Measurements from ENCODE around the gene PSMC3IP. TPM values are rescaled to one million over a fixed set of nuclear protein-coding genes. Genes with fewer than 3 reads are reported as not detected.
A peak's percentile ranks its signal among the peaks of the same experiment; 100 is the strongest.
"Not testable (repeated sequence)": the region's sequence is repeated elsewhere in the genome, so short reads cannot be mapped to it uniquely, and the experiment has no call there.

The PSMC3IP gene
- polyA plus RNA-seq, 3 donors = 16.3 to 21.5 (median 19.0) TPM

DNA sequence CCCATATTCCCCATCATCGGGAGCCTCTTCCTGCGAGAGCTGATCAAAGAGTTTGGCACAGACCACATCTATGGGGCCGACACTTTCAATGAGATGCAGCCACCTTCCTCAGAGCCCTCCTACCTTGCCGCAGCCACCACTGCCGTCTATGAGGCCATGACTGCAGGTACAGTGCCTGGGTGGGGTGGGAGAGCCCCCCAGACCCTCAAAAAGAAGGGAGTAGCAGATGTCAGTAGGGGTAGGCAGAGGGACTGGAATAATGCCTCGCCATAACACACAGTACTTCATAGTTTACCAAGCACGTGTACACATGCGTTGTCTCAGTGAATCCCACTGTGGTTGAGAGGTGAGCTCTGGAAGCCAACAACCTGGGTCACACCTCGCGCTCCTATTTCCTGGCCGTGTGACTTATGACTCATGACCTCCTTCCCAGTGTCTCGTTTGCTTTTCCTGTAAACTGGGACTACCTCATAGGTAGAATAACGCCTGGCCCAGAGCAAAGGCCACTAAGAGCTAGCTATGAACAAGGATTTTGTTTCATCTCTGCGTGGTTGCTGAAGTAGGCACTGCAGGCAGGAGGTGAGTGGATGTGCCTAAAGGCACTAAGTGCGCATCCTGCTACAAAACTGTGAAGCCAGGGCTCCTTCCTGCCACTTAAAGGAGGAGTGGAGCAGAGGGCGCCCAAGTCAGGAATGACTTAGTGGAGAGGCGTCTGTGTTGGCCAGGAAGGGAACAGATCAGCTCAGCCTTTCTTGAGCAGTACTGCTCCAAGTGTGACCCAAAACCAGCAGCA, 36.3 kb downstream of the PSMC3IP start:
- DNase-seq (ENCODE audit: low read depth in 3 of 3, low spot score in 2 of 3) = no peak

DNA sequence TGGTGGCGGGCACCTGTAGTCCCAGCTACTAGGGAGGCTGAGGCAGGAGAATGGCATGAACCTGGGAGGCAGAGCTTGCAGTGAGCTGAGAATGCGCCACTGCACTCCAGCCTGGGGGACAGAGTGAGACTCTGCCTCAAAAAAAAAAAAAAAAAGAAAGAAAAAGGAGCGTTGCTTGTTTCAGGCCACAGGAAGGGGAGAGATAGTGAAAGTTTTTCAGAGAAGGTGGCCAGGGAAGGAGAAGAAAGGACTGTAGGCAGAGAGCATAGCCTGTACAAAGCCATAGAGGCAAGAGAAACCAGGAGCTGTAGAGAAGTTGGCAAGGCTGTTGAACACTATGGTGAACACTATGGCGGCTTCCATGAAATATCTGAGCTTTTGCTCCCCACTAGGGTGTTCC, 37.0 kb downstream of the PSMC3IP start:
- DNase-seq (ENCODE audit: low read depth in 3 of 3, low spot score in 2 of 3) = not testable (repeated sequence)

DNA sequence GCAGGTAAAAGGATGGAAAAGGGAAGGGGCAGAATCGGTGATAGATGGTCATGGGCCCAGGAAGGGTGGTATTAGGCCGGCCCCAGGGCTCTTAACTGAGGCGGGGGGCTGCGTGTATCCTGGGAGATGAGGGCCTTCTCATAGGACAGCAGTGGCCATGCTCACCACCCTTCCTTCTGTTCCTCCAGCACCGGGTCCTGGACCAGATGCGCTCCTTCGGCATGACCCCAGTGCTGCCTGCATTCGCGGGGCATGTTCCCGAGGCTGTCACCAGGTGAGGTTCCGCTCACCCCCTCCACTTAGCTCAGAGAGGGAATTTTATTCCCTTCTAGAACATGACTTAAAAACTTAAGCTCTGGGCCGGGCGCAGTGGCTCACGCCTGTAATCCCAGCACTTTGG, 39.0 kb downstream of the PSMC3IP start:
- no peak for DNase-seq (ENCODE audit: low read depth in 3 of 3, low spot score in 2 of 3)

DNA sequence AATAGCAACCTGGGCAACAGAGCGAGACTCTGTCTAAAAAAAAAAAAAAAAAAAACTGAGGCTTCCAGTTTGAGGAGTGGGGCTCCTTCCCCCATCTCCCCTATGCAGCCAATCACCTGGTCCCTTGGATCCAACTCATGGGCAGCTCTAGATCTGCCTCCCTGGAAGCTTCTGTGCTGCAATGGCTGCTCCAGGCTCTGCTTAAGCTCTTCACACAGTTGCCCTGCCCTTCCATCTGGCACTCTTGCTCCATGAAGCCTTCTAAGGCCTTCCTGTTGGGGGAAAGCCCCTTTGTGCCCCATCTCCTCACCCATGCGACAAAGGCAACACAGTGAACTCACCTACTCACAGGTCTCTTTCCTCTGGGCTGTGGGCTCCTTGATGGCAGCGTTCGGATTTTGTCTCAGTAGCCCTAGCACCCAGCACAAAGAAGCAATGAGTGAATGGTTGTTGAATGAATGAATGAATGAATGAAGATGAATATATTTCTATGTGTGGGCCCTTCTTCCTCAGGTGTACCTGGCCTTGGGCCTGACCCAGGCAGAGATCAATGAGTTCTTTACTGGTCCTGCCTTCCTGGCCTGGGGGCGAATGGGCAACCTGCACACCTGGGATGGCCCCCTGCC, 39.6 kb downstream of the PSMC3IP start:
- no peak for DNase-seq (ENCODE audit: low read depth in 3 of 3, low spot score in 2 of 3)

DNA sequence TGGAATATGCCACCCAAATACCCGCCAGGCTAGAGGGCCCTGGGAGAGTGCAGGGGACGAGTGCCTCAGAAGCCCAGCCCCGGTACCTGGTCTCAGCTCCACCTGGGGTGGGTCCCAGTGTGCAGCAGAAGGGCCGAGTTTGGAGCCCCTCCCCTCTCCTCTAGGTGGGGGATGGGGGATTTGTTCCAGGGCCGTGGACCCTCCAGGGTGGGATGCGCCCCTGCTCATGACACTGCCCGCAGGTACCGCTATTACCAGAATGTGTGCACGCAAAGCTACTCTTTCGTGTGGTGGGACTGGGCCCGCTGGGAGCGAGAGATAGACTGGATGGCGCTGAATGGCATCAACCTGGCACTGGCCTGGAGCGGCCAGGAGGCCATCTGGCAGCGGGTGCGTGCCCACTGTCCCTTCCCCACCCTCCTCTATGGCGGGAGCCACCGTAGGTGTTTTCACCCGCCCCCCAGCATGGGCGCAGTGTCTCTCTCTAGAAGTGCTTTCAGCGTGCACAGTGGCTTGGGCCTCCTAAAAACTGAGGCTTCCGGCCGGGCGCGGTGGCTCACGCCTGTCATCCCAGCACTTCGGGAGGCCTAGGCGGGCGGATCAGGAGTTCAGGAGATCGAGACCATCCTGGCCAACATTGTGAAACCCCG, 40.2 kb downstream of the PSMC3IP start:
- DNase-seq (ENCODE audit: low read depth in 3 of 3, low spot score in 2 of 3) = no peak

DNA sequence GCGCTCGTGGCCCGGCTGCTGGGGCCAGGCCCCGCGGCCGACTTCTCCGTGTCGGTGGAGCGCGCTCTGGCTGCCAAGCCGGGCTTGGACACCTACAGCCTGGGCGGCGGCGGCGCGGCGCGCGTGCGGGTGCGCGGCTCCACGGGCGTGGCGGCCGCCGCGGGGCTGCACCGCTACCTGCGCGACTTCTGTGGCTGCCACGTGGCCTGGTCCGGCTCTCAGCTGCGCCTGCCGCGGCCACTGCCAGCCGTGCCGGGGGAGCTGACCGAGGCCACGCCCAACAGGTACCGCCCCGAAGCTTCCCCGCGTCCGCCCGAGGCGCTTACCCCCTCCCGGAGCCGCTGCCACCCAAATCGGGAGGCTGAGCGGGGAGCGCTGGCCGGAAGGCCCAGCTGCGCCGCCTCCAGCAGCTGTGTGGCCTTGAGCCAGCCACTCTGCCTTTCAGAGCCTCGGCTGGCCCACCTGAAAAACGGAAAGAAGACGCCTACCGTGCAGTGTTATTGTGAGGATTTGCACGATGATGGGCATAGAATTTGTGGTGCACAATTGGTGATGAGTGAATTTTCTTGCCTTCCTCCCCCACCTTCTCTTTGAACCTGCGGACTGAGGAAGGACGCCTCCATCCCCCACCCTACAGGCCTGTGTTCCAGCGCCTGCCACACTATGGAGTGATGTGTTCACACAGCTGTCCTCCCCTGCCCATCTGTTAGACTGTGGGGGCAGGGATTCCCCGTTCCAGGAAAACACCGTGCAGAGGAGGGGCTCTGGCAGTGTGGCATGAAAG, 41.0 kb downstream of the PSMC3IP start:
- DNase-seq (ENCODE audit: low read depth in 3 of 3, low spot score in 2 of 3) = no peak

DNA sequence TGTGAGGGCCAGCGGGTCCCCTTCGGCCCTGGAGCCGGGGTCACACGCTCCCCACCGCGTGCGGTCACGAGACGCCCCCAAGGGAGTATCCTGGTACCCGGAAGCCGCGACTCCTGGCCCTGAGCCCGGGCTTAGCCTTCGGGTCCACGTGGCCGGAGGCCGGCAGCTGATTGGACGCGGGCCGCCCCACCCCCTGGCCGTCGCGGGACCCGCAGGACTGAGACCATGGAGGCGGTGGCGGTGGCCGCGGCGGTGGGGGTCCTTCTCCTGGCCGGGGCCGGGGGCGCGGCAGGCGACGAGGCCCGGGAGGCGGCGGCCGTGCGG, 41.5 kb downstream of the PSMC3IP start, which contains the start of gene NAGLU:
Gene NAGLU (plus strand): TSS at position 194 of the 324 bp plus-strand sequence. CDS start 32 bp downstream, at position 226.
- peak in 1 of 3 donors; percentile 73 for DNase-seq (ENCODE audit: low read depth in 3 of 3, low spot score in 2 of 3)

DNA sequence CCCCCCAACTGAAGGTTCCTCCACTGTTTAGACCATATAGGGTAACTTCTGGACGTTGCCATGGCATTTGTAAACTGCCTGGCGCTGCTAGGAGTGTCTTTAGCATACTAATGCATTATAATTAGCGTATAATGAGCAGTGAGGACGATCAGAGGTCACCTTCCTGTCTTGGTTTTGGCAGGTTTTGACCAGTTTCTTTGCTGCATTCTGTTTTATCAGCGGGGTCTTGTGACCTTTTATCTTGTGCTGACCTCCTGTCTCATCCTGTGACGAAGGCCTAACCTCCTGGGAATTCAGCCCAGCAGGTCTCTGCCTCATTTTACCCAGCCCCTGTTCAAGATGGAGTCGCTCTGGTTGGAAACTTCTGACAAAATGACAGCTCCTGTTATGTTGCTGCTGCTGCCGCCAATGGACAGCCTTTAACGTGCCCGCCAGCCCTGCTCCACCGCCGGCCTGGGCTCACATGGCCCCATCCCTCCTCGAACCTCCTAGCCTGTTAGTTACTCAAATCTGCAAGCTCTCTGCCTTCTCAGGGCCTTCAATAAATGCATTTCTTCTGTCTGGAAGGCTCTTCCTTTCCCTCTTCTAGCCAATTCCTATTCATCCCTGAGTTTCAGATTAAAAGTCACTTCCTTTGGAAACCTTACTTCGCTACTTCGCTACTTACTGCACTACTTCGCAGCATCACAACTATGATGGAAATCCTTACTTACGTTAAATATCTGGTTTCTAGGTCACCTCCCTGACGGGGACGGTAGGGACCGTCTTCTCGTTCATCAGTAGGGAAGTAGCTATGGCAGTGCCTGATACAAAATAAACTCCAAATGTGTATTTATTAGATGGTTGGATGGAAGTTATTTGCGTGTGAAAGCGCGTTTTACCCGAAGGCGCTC, 42.1 kb downstream of the PSMC3IP start:
- DNase-seq (ENCODE audit: low read depth in 3 of 3, low spot score in 2 of 3) = no peak

DNA sequence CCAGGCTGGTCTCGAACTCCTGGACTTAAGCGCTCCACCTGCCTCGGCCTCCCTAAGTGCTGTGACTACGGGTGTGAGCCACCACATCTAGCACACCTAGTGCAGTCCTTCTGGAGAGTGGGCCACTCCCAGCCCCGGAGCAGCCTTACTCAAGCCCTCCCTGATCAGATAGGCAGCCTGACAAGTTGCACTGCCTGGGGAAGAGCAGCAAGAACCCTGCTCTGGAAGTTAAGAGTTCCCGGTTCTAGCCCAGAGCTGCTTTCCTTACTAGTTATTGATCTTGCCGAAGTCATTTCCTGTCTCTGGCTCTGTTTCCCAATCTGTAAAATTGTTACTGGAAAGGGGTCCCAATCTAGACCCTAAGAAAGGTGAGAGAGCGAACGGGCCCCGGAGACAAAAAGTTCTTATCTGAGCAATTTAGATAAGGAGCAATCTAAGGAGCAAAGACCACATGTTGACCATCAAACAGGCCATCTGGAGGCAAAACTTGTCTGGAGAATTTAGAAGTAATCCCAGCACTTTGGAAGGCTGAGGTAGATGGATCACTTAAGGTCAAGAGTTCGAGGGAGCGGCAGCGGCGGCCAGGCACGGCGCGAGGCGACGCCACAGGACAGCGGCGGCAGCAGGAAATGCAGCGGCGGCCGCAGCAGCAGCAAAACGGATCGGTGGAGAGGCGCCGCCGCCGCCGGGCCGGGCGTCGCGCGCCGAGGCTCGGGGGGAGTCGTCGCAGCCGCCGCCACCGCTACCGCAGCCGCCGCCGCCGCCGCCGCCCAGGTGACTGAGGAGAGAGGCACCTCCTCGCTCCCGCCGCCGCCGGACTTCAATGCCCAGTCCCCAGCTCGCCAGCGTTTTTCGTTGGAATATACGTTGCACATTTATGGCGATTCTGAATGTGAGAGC, 45.8 kb downstream of the PSMC3IP start:
- no peak for DNase-seq (ENCODE audit: low read depth in 3 of 3, low spot score in 2 of 3)

DNA sequence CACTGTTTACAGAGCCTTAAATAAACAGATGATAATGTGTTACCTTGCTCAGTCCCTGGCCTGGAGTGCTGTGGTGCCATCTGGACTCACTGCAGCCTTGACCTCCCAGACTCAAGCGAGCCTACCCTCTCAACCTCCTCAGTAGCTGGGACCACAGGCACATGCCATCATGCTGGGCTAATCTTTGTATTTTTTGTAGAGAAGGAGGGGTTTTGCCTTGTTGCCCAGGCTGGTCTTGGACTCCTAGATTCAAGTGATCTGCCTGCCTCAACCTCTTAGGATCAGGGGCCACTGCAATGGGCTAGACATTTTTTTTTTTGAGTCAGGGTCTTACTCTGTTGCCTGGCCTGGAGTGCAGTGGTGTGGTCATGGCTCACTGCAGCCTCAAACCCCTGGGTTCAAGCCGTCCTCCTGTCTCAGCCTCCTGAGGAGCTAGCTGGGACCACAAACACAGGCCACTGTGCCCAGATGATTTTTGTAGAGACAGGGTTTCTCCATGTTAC, 46.5 kb downstream of the PSMC3IP start:
- DNase-seq (ENCODE audit: low read depth in 3 of 3, low spot score in 2 of 3) = no peak

DNA sequence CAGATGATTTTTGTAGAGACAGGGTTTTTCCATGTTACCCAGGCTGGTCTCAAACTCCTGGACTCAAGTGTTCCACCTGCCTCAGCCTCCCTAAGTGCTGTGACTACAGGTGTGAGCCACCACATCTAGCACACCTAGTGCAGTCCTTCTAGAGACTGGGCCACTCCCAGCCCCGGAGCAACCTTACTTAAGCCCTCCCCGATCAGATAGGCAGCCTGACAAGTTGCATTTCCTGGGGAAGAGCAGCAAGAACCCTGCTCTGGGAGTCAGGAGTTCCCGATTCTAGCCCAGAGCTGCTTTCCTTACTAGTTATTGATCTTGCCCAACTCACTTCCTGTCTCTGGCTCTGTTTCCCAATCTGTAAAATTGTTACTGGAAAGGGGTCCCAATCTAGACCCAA, 48.5 kb downstream of the PSMC3IP start:
- DNase-seq (ENCODE audit: low read depth in 3 of 3, low spot score in 2 of 3) = no peak

DNA sequence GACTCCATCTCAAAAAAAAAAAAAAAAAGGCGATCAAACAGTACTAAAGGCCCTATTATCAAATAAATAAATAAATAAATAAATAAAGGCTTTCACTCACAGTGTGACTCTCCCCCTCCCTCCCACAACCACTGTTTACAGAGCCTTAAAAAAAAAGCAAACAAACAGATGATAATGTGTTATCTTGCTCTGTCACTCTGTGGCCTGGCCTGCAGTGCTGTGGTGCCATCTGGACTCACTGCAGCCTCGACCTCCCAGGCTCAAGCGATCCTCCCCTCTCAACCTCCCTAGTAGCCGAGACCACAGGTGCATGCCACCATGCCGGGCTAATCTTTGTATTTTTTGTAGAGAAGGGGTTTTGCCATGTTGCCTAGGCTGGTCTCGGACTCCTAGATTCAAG, 49.6 kb downstream of the PSMC3IP start:
- DNase-seq (ENCODE audit: low read depth in 3 of 3, low spot score in 2 of 3) = no peak

DNA sequence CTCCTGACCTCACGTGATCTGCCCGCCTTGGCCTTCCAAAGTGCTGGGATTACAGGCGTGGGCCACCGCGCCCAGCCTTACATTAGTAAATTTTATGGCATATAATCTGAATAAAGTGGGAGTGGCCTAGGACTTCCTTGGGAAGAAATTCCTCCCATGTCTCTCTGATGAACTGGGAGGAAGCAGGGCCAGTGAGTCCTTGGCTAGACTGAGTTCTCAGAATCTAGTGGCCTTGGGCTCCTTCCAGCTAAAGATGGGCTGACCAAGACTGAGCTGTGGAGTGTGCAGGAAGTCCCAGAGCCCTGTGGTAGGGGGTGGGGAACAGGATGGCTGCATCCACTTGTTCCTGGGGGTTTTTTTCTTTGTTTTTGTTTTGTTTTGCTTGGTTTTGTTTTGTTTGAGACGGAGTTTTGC, 51.5 kb downstream of the PSMC3IP start:
- no peak for DNase-seq (ENCODE audit: low read depth in 3 of 3, low spot score in 2 of 3)

DNA sequence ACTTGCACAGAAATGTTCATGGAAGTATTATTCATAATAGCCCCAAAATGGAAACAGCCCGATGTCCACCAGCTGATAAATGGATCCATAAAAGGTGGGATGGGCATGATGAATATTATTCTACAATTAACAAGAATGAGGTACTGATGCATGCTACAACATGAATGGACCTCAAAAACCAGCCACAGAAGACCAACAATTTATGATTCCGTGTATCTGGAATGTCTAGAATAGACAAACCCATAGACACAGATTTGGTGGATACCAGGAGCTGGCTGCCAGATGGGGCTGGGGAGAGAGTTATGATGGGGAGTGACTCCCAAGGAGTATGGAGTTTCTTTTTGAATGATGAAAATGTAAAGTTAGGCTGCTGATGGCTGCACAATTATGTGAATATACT, 52.3 kb downstream of the PSMC3IP start:
- DNase-seq (ENCODE audit: low read depth in 3 of 3, low spot score in 2 of 3) = no peak

DNA sequence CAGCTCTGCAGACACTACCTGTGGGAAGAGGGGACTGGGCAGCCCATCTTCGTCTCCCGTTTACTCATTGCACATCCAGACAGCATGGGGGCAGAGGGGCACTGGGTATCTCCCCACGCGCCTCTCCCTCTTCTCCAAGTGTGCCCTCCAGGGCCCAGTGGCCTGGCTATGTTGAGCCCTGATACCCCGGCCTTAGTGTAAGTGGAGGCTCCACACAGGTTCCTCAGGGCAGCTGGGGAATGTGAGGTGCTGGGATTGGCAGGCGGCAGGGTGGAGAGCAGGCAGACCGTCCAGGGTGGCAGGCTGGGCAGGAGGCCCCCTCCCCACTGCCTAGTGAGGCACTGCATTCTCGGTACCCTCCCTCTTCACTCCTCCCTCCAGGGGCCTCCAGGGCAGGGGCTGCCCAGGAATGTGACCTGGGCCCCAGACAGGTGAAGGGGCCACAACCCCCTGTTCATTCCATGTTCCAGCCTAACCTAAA, 54.7 kb downstream of the PSMC3IP start:
- no peak for DNase-seq (ENCODE audit: low read depth in 3 of 3, low spot score in 2 of 3)
